Ramos (cell line): ENCODE data around the gene PLIN1.

ENCODE experiments used
- in situ Hi-C: fragments of 300-500 bp; cut with MboI; formaldehyde crosslinking; loops from one replicate; pipeline ENCODE4 v1.14.3; 2022; ENCODE audit warnings: low sequenced_read_pairs; ENCODE audit not compliant: unreplicated experiment

The PLIN1 gene

GRCh38 chr15:89672221-89673164 is 6.7 kb downstream of the PLIN1 start:
- in situ Hi-C loops: no loop called here

- in situ Hi-C loops: no loop called here
Measured at GRCh38 chr15:89671687-89672086, 7.5 kb downstream of the PLIN1 start.

GRCh38 chr15:89670971-89671560 is 8.1 kb downstream of the PLIN1 start:
- in situ Hi-C loops: no loop called here

- in situ Hi-C loops: no loop called here
Measured at GRCh38 chr15:89669941-89670340, 9.2 kb downstream of the PLIN1 start.

- in situ Hi-C loops: no loop called here
Measured at GRCh38 chr15:89669309-89669865, 9.8 kb downstream of the PLIN1 start.

- in situ Hi-C loops: no loop called here
Measured at GRCh38 chr15:89668171-89668570, 11.0 kb downstream of the PLIN1 start.

- in situ Hi-C loops: no loop called here
Measured at GRCh38 chr15:89667706-89667960, 11.5 kb downstream of the PLIN1 start.

- in situ Hi-C loops: no loop called here
Measured at GRCh38 chr15:89666858-89667705, 12.1 kb downstream of the PLIN1 start.

- in situ Hi-C loops: no loop called here
Measured at GRCh38 chr15:89666184-89666857, 12.8 kb downstream of the PLIN1 start.

GRCh38 chr15:89665449-89666181 is 13.6 kb downstream of the PLIN1 start:
- in situ Hi-C loops: no loop called here

GRCh38 chr15:89664441-89665350 is 14.5 kb downstream of the PLIN1 start:
- in situ Hi-C loops: no loop called here

GRCh38 chr15:89662893-89663626 is 16.1 kb downstream of the PLIN1 start:
- in situ Hi-C loops: no loop called here

- in situ Hi-C loops: no loop called here
Measured at GRCh38 chr15:89660556-89660955, 18.6 kb downstream of the PLIN1 start.

GRCh38 chr15:89659295-89659694 is 19.9 kb downstream of the PLIN1 start:
- in situ Hi-C loops: no loop called here

GRCh38 chr15:89657686-89658200 is 21.4 kb downstream of the PLIN1 start:
- in situ Hi-C loops: no loop called here

GRCh38 chr15:89656116-89656815 is 22.9 kb downstream of the PLIN1 start:
- in situ Hi-C loops: no loop called here
